ENCODE results near the gene DIS3L2. TPM values are rescaled to one million over a fixed set of nuclear protein-coding genes. Genes with fewer than 3 reads are reported as not detected.
"Not testable (repeated sequence)": the region's sequence is repeated elsewhere in the genome, so short reads cannot be mapped to it uniquely, and the experiment has no call there.

Gene DIS3L2
- total RNA-seq, 1 donor from 2014 or later, result 46.5 TPM

DNA sequence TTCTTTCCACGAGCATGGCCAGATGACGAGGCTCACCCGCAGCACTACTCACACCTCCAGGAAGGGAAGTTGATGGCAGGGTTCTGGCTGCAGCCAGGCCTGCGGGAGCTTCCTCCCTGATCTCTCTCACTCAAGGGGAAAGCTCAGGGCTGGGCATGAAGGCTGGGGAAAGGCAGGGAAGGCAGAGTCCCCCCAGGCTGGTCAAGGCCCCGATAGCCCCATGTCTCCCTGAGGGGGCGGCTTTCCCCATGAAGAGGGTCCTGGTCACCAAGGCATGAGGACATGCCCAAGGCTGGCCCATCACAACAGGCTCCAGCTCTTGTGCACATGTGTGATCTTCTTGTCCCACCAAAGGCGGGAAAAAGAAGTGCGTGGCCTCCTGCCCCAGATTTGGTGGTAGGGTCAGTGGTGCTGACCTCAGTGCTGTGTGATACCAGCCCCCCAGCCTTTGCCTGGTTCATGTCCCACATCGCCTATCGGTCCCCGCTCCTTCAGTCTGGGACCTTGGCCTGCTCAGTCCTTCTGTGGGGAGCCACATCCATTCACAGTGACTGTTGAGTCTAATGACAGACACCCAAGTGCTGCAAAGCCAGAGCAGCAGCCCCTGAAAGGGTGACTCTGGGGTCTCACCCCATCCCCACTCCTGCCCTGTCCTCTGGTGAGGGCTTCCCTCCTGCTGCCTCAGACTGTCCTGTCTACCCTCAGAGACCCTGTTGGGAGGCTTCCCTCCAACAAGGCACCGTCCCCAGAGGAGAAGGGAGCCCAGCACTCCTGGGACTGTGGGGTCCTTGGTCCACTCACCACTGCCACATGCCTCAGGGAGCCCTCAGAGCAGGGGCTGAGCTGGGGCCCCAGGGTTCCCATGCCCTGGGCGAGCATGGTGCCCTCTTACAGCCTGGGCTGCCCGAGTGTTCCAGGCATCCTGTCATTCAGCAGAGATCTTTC is 367.3 kb downstream of the DIS3L2 start:
- DNase-seq (ENCODE audit: low spot score) (peak; percentile 36), ATAC-seq (no peak)
- intact Hi-C loops (cut with DNase I), result no loop called here

DNA sequence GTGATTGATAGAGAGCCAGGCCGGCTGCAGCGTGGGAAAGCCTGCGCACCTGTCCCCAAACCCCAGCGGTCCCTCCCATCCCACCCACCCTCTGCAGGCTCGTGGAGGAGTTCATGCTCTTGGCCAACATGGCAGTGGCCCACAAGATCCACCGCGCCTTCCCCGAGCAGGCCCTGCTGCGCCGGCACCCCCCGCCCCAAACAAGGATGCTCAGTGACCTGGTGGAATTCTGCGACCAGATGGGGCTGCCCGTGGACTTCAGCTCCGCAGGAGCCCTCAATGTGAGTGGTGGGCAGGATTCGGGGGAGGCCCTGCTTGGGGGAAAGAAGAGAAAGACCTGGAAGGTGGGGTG is 368.2 kb downstream of the DIS3L2 start:
- ATAC-seq (no peak), DNase-seq (ENCODE audit: low spot score) (peak; percentile 49)
- intact Hi-C loops (cut with DNase I), result no loop called here

DNA sequence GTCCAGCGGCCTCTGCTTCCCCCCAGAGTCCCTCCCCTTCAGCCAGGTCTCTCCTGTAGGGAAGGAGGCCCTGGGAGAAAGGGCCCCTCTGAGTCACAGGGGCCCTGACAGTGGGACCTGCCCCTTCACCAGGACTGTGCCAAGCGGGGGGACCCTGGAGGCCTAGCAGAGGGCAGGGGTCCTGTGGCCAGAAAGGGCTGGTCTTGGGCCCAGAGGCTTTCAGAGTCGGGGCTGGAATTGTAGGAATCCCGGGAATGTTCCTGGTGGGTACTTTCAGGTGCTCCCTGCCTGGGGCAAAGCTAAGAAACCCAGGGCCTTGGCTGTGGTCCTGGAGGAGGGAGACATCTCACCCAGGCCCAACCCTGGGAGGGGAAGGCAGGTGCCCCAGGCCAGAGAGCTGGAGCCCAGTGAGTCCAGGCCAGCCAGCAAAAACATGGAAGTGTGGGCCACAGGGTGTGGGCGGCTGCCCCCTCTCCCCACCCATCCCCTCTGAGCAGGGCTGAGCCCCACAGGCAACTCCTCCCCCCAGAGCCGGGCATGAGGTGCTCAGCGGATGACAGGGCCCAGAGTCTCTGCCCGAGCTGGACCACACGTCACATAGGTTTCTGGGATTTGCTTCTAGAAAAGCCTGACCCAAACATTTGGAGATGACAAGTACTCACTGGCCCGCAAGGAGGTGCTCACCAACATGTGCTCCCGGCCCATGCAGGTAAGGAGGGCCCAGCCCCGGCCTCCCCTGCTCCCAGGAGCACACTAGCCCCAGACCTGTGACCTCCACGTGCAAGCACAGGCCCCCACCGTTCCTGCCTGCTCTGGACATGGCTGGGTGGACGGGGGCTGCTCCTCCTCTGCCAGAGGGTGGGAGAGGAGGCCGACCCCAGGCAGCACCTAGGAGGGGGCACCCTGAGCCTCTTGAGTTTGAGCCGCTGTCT is 368.8 kb downstream of the DIS3L2 start:
- ATAC-seq (no peak), DNase-seq (ENCODE audit: low spot score) (no peak)
- intact Hi-C loops (cut with DNase I), result no loop called here

DNA sequence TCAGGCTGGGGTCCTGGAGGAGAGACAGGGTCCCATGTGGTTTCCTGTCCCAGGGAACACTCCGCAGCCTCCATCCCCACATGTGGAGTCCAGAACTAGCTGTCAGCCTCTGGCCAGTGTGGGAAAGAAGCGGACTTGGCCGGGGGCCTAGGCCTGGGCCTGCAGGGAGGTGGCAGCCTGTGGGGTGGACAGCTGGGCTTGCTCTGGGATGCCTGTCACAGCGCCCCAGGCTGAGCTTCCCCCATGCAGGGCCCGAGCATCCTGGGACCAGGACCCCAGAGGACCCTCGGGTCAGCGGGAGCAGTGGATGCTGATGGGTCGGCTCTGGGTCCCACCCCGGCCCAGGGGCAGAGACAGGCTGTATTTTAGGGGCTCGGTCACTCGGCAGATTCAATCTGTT is 369.5 kb downstream of the DIS3L2 start:
- ATAC-seq; intact Hi-C loops (cut with DNase I): not testable (repeated sequence)
- peak; percentile 43 for DNase-seq (ENCODE audit: low spot score)

DNA sequence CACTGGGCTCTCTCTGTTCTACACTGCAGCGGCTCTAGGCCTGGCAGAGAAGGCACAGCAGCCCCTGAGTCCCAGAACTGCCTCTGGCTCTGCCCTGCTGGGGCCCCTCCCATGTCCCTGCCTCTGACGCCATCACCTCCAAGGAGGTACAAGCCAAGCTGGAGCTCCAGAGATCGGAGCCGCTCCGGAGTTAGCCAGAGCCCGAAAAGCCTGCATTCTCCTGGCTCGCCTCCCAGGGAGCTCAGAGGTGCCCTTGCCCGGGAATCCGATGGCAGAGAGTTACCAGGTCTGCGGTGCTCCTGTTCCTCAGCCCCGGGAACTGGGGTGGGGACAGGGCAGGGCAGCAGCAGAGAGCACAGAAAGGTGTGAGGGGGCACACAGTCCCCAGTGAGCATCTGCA is 370.1 kb downstream of the DIS3L2 start:
- intact Hi-C loops (cut with DNase I); ATAC-seq: not testable (repeated sequence)
- peak; percentile 19 for DNase-seq (ENCODE audit: low spot score)

DNA sequence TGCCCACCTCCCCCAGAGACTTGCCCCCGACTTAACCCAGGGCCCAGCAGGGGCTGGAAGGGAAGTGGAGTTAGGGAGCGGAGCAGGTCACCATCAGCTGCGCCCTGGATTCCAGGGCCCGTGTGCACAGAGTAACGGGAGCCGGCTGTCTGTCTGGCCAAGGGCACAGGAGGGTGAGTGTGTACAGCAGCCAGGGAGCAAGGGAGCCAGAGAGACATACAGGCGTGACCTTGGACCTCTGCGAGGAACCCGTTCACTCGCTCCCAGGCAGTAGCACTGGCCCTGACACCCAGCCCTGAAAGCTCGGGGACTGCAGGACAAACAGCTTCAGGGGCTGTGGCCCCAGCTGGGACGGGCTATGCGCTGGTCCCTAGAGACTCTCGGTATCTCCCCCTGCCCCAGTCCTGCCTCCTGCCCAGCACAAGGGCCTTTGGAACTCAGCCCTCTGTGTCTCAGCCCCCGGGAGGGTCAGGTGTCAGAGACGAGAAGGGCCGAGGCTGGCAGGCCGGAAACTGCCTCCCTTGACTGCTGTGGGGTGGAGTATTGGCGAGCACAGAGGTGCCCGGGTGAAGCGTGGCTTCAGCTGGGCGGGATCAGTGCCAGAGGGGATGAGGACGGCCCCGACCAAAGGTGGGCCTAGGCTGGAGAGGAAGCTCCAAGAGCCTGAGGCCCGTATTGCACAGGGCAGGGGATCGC is 370.9 kb downstream of the DIS3L2 start:
- DNase-seq (ENCODE audit: low spot score), result peak; percentile 30
- intact Hi-C loops (cut with DNase I); ATAC-seq: not testable (repeated sequence)

DNA sequence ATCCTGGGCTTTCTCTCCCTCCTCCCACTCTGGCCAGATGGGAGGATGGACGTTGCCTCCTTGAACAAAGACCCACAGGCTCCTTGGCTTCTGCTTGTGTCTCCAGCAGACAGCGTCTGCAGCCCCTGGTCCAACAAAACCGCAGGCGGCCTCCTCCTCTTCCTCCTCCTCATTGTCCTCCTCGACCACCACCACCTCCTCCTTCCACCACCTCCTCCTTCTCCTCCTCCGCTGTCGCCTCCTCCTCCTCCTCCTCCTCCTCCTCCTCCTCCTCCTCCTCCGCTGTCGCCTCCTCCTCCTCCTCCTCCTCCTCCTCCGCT is 371.4 kb downstream of the DIS3L2 start:
- DNase-seq (ENCODE audit: low spot score), result peak; percentile 47
- intact Hi-C loops (cut with DNase I), result no loop called here
- no peak for ATAC-seq

DNA sequence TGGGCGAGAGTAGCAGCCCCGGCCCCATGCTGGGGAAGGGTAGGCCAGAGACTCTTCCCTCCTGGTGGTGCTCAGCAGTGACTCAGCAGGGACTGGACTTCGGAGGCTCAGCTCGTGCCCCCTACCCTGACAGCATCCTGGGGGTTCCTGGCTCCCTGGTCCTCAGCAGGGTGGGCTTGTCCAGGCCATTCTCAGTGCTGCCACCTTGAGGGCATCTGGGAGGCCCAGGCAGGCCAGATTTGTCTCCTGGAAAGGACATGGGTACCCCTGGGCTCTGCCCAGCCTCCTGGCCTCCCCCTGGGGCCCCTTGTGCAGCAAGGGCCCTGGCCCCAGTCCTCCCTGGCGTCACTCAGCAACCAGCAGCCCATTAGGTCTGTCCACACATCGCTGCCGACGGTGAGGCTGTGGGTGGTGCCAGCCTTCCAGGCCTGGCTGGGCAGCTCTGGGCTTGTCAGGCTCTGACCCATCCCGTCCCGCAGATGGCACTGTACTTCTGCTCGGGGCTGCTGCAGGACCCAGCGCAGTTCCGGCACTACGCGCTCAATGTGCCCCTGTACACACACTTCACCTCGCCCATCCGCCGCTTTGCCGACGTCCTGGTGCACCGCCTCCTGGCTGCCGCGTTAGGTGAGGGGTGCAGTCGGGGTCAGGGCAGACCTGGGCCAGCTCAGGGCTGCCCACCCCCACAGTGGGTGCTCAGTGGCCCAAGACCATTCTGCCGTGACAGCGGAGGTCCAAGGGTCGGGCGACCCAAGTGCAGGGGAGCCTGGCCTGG is 372.0 kb downstream of the DIS3L2 start:
- intact Hi-C loops (cut with DNase I), result no loop called here
- DNase-seq (ENCODE audit: low spot score), result peak; percentile 56
- ATAC-seq, result no peak

DNA sequence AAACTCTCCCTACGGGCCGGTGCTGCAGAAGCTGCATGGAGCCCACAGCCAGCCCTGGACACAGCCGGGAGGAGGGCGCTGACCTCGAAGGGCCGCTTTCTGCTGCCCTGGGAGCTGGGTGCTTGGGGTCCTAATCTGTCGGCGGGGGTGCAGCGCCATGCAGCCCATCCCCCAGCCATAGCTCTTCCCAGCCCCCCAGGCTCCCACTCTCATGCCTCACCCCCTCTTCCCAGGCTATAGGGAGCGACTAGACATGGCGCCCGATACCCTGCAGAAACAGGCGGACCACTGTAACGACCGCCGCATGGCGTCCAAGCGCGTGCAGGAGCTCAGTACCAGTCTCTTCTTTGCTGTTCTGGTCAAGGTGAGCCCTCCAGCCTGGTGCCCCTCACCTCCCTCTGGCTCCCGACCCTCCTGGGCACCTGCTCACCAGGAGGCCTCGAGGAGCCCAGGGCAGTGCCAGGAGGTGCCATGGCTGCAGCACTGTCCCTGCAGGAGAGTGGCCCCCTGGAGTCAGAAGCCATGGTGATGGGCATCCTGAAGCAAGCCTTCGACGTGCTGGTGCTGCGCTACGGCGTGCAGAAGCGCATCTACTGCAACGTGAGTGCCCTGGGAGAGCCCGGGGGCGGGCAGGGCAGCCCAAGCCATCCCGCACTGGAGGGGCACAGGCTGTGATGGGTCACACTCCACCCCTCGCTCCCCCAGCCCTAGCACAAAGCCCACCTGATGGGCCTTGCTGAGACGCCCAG is 372.8 kb downstream of the DIS3L2 start:
- intact Hi-C loops (cut with DNase I); ATAC-seq: not testable (repeated sequence)
- peak; percentile 42 for DNase-seq (ENCODE audit: low spot score)

DNA sequence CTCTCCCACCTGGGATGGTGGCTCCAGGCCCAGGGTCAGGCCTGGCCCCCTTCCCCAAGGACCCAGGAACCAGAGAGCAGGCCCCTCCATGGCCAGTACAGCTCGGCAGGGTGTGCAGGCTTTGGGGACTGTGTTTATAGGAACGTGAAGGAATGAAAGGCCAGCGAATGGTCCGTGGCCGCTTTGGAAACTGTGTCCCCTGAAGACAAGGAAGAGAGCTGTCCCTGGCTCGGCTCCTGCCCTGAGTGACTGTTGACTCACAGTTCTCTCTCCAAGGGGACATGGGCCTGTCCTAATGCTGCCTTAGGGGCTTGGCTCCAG is 373.3 kb downstream of the DIS3L2 start:
- intact Hi-C loops (cut with DNase I); ATAC-seq: not testable (repeated sequence)
- DNase-seq (ENCODE audit: low spot score), result peak; percentile 5

DNA sequence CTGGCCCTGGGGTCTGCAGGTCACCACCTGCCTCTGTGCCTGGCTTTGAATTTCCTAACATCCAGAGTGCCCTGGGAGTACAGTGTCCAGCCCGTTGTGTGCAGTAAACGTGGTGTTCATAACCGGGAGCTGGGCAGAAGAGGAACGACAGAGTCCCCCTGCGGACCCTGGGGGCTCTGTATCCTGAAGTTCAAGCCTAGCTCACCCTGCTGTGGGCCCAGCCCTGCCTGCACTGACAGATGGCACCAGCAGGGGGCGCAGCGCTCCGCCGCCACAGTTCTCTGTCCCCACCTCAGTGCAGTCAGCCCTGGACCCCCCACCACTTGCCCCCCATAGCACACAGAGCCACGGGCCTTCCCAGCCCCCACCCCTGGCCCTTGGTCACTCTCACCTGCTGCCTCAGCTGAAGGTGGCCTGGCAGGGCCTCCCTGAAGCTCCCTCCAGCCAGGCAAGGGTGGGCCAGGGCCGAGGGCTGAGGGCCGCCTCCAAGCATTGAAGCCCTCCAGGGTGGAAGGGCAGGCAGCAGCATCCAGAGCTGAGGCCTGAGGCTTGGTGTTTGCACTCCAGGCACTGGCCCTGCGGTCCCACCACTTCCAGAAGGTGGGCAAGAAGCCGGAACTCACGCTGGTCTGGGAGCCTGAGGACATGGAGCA is 373.8 kb downstream of the DIS3L2 start:
- ATAC-seq; intact Hi-C loops (cut with DNase I): not testable (repeated sequence)
- DNase-seq (ENCODE audit: low spot score), result peak; percentile 39

DNA sequence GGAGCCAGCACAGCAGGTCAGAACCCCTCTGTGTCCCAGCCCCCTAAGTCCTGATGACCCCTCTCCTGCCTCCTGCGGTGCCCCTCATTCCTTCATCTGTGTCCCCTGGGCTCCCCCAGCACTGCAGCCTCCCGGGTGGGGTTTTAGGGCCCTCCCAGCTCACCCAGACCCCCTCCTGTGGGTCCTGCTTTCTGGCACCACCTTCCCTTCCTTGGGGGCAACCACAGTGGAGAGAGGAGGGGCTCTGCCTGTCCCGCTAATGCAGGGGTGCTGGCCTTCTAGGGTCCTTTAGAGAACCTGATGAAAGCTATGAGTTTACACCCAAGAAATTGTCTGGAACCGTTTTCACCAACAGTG is 374.3 kb downstream of the DIS3L2 start:
- ATAC-seq (no peak), DNase-seq (ENCODE audit: low spot score) (peak; percentile 49)
- intact Hi-C loops (cut with DNase I), result no loop called here

DNA sequence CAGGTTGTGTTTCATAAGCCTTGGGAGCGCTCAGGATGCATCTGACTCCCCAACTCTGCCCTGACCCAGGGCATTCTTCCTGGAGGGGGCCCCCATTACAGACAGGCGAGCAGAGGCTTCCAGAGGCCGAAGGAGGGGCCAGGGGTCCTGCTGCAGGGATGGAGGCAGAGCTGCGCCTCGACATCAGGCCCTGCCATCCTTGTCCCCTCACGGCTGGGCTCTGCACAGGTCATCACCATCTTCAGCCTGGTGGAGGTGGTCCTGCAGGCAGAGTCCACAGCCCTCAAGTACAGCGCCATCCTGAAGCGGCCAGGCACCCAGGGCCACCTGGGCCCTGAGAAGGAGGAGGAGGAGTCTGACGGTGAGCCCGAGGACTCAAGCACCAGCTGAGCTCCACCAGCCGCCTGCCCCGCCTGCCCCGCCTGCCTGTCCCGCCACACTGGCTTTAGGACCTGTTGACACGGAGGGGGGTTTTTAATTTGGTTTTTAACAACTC is 374.8 kb downstream of the DIS3L2 start:
- intact Hi-C loops (cut with DNase I), result no loop called here
- DNase-seq (ENCODE audit: low spot score), result peak; percentile 42
- no peak for ATAC-seq

DNA sequence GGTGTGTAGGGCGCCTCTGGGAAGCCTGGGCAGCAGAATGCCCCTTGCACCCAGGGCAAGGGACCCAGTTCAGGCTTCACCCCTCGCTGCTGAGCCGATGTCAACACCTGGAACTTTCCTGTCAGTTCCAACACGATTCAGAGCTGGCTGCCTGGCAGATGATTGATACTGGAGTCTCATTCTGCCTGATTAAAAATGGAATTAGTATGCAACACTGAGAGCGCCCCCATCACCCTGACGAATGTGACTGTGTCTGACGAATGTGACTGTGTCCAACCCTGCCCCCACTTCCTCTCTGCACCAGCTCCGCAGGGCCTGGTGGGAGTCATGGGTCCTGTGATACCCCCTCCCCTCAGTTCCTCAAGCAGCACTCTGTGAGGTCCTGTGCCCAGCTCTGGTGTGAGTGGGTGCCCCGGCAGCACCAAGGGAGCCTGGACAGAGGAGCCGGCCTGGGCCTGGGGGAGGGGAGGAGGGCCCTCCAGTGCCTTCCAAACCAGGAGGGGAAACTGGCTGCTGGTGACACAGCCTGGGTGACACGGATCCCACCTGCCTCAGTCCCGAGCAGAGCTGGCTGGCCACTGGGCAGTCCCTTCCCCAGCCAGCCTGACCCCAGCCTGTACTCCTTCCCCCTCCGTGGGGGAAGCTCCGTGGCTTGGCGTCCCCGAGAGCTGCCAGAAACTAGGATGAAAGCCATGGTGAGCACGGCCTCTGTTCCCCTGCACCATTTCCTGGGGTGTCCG is 375.6 kb downstream of the DIS3L2 start:
- DNase-seq (ENCODE audit: low spot score) (peak; percentile 34), ATAC-seq (no peak)
- intact Hi-C loops (cut with DNase I), result no loop called here

DNA sequence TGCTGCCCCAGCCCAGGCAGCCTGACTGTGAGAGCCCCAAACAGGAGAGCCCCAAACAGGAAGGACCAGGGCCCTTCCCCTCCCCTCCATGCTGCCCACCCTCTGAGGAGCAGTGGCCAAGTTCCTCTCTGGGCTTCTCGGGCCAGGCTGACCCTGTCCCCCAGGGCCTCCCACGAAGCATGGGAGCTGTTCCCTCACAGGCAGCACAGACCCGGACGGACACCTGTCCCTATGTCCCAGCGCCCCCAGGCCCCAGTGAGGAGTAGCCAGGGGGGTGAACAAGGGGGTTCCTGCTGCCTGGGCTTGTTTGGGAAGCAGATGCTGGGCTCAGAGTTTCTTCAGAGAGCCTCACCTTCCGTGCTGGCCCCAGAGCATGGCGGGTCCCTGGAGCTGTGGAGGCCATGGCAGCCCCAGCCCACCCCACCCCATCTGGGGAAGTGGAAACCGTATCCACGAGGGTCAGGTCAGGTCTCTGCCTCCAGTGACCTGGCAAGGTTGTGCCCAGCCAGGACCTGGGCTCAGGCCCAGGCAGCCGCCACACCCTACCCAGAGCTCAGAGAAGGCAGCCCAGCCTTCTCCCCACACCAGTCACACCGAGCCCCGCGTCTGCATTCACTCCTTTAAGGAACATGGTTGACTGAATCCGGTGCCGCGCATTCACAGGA is 376.7 kb downstream of the DIS3L2 start:
- intact Hi-C loops (cut with DNase I); ATAC-seq: not testable (repeated sequence)
- peak; percentile 42 for DNase-seq (ENCODE audit: low spot score)

DNA sequence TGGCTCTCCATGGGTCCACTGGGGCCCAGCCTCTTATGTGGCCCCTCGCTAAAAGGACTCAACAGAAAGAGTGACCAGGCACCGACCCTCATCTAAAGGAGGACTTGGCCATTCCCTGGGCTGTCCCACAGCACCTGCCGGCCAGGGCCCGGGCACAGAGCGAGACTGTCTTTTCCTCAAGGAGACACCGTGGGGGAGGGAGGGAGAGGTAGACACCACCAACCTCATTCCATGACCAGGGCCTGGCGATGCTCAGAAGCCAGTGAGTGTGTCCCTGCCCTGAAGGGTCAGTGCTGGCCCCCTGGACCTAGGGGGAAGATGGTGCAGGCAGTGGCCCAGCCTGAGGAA is 377.2 kb downstream of the DIS3L2 start:
- peak; percentile 47 for DNase-seq (ENCODE audit: low spot score)
- ATAC-seq, result no peak
- intact Hi-C loops (cut with DNase I), result no loop called here
